ENCODE data around the gene PPFIBP1. TPM values are rescaled to one million over a fixed set of nuclear protein-coding genes. Genes with fewer than 3 reads are reported as not detected.

Gene PPFIBP1
- total and polyA plus RNA-seq, 2 of the 13 experiments (the other 11 are each of a cell fraction or from before 2014, with no cell fraction given): 16.2 to 21.8 TPM

DNA sequence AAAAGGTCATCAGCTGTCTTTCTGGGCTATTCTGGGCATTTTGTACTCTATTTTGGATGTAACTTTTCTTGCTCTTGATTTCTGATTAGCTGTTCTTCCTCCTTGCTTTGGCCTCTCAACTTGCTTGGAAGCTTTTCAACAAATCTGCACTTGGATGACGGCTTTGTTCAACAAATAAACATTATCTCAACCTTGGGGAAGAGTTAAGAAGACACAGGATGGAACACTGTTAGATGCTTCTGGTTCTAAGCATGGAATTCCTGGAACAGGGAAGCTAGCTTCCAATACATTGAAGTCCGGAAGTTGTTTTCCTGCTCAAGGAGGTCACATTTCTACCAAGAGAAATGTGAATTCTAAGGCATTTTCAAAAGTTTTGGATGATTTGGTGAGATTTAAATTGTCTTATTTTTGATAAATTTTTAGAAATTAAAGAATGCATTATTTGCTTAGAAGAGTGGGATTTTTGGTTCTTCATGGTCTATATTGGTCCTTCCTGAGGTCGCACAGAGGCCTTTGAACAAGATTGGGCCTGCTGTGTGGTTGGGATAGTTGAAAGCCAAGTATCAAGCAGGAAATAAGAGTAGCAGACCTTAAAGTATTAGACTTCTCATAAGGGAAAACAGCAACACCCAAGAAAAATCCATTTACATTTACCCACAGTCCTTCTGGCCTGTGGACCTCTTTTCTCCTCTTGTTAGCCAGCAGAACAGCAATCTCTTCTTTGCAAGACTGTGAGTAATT lies 59.2 kb downstream of the PPFIBP1 start:
- no TSS peak for BruUV-seq (replicated peaks)
- no peak for DNase-seq (ENCODE audit: low spot score)
- no peaks in the 10 kb centered on the region for H3K9me3 ChIP-seq (ENCODE audit: low read length)
- 0 out of 2 replicates have a peak, but pooled peaks cover 3% of the 10 kb centered on the region for H4K20me1 ChIP-seq (ENCODE audit: insufficient read depth, low read length)
- ChIA-PET CTCF (ENCODE audit: low intra/inter-chr PET ratio, low total read pairs) (no interaction called here), POLR2A (no interaction called here)
- no peak overlapping the region for H3K9ac ChIP-seq (ENCODE audit: insufficient read depth, low read depth, low read length)
- in situ Hi-C loops (cut with HindIII; ENCODE audit: extremely low pct_ligation_motif_present, low pct_unique_long_range_greater_than_20kb) (no loop called here), intact Hi-C loops (cut with micrococcal nuclease; ENCODE audit: unreplicated experiment) (no loop called here)
- no peak for ATAC-seq
- no peaks in the 10 kb centered on the region for H3K27me3 ChIP-seq (ENCODE audit: control insufficient read depth in 1 of 2, insufficient read depth in 2 of 2, low read length in 2 of 2)
- no peak overlapping the region for H3K27ac ChIP-seq (ENCODE audit: extremely low read length, insufficient read depth, low read length)
- no peak overlapping the region for H3K4me3 ChIP-seq (replicated peaks in 1 of 3; ENCODE audit: insufficient read depth in 1 of 3, low read depth in 2 of 3, low read length in 3 of 3)
- no peak for FAIRE-seq
- no peak for TF ChIP-seq MAFG (CRISPR knock-in tag; IDR thresholded peaks at IDR 0.05)
- TF ChIP-seq GMEB1 (CRISPR knock-in tag; IDR thresholded peaks at IDR 0.05; ENCODE audit: borderline replicate concordance): no peak
- TF ChIP-seq, protein P1, sequence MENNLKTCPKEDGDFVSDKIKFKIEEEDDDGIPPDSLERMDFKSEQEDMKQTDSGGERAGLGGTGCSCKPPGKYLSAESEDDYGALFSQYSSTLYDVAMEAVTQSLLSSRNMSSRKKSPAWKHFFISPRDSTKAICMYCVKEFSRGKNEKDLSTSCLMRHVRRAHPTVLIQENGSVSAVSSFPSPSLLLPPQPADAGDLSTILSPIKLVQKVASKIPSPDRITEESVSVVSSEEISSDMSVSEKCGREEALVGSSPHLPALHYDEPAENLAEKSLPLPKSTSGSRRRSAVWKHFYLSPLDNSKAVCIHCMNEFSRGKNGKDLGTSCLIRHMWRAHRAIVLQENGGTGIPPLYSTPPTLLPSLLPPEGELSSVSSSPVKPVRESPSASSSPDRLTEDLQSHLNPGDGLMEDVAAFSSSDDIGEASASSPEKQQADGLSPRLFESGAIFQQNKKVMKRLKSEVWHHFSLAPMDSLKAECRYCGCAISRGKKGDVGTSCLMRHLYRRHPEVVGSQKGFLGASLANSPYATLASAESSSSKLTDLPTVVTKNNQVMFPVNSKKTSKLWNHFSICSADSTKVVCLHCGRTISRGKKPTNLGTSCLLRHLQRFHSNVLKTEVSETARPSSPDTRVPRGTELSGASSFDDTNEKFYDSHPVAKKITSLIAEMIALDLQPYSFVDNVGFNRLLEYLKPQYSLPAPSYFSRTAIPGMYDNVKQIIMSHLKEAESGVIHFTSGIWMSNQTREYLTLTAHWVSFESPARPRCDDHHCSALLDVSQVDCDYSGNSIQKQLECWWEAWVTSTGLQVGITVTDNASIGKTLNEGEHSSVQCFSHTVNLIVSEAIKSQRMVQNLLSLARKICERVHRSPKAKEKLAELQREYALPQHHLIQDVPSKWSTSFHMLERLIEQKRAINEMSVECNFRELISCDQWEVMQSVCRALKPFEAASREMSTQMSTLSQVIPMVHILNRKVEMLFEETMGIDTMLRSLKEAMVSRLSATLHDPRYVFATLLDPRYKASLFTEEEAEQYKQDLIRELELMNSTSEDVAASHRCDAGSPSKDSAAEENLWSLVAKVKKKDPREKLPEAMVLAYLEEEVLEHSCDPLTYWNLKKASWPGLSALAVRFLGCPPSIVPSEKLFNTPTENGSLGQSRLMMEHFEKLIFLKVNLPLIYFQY (CRISPR knock-in tag; IDR thresholded peaks at IDR 0.05; ENCODE audit: borderline replicate concordance): no peak
- no peak for TF ChIP-seq NR2F1 (CRISPR knock-in tag; IDR thresholded peaks at IDR 0.05)
- no peak for TF ChIP-seq ZNF547 (CRISPR knock-in tag; IDR thresholded peaks at IDR 0.05)
- TF ChIP-seq CREB1 (IDR thresholded peaks at IDR 0.05): no peak
- TF ChIP-seq CREB1 (CRISPR knock-in tag; IDR thresholded peaks at IDR 0.05): no peak
- TF ChIP-seq ZBTB2 (CRISPR knock-in tag; IDR thresholded peaks at IDR 0.05; ENCODE audit: low read depth): no peak
- TF ChIP-seq ZNF770 (CRISPR knock-in tag; IDR thresholded peaks at IDR 0.05): no peak
- no peak for TF ChIP-seq ZNF160 (CRISPR knock-in tag; IDR thresholded peaks at IDR 0.05)
- no peak for TF ChIP-seq REPIN1 (CRISPR knock-in tag; IDR thresholded peaks at IDR 0.05; ENCODE audit: borderline replicate concordance, low read depth)
- no peak for TF ChIP-seq FOXO4 (CRISPR knock-in tag; conservative IDR thresholded peaks at IDR 0.05)
- no peak for TF ChIP-seq SIX1 (CRISPR knock-in tag; IDR thresholded peaks at IDR 0.05; ENCODE audit: borderline replicate concordance)
- peaks cover 9% of the 10 kb centered on the region; the same call in 1 of the 2 replicates for H3K4me1 ChIP-seq (ENCODE audit: insufficient read depth, low read length)
- H3K4me2 ChIP-seq (ENCODE audit: low read depth, low read length): no peak overlapping the region
- H3K36me3 ChIP-seq (replicated peaks in 1 of 2; ENCODE audit: control insufficient read depth in 1 of 2, insufficient read depth in 2 of 2, low read length in 2 of 2): no peaks in the 10 kb centered on the region; a peak in 1 of 5 replicates
- 96% methylated on average over 3 of the region's 3 CpGs for WGBS (ENCODE audit: low lambda C conversion rate)
- H3K79me2 ChIP-seq (ENCODE audit: insufficient read depth, low read length): no peaks in the 10 kb centered on the region
- H2AFZ ChIP-seq (ENCODE audit: low read length): no peak overlapping the region
